Activated CD4-positive, alpha-beta T cell treated with anti-CD3 and anti-CD28 coated beads, Interleukin-2, Interleukin-4, amounts not matched to agents 100 ng/mL and 50 ng/mL, durations not matched to agents 16 hours and 8 hours (primary cell): Measurements from ENCODE around the gene TUNAR.

ENCODE experiments used
- DNase-seq: peaks from one replicate; pipeline ENCODE4 v3.0.0-alpha.2; 2020; ENCODE audit warnings: low spot score

TUNAR gene

GRCh38 chr14:95876761-95877538 is at the start of gene TUNAR:
TUNAR (plus strand) TSS chr14:95876832.
- DNase-seq: no peak

GRCh38 chr14:95828649-95829265 is 47.9 kb upstream of the TUNAR start:
- no peak for DNase-seq

GRCh38 chr14:95829321-95829720 is 47.3 kb upstream of the TUNAR start:
- no peak for DNase-seq

GRCh38 chr14:95830386-95830785 is 46.2 kb upstream of the TUNAR start:
- DNase-seq: no peak

- DNase-seq: no peak
Measured at GRCh38 chr14:95831041-95831440, 45.6 kb upstream of the TUNAR start.

GRCh38 chr14:95831468-95831867 is 45.2 kb upstream of the TUNAR start:
- no peak for DNase-seq

GRCh38 chr14:95832012-95832411 is 44.6 kb upstream of the TUNAR start:
- DNase-seq: no peak

- no peak for DNase-seq
Measured at GRCh38 chr14:95833429-95833828, 43.2 kb upstream of the TUNAR start.

- DNase-seq: no peak
Measured at GRCh38 chr14:95834496-95834895, 42.1 kb upstream of the TUNAR start.

- DNase-seq: peak; percentile 29
Measured at GRCh38 chr14:95835121-95835730, 41.4 kb upstream of the TUNAR start.

- DNase-seq: no peak
Measured at GRCh38 chr14:95838862-95839261, 37.8 kb upstream of the TUNAR start.

GRCh38 chr14:95840094-95840700 is 36.4 kb upstream of the TUNAR start:
- no peak for DNase-seq

GRCh38 chr14:95841668-95842067 is 35.0 kb upstream of the TUNAR start:
- DNase-seq: no peak

- DNase-seq: no peak
Measured at GRCh38 chr14:95849761-95850160, 26.9 kb upstream of the TUNAR start.

GRCh38 chr14:95850429-95850828 is 26.2 kb upstream of the TUNAR start:
- no peak for DNase-seq

GRCh38 chr14:95855606-95856005 is 21.0 kb upstream of the TUNAR start:
- no peak for DNase-seq

GRCh38 chr14:95857275-95857674 is 19.4 kb upstream of the TUNAR start:
- no peak for DNase-seq

- DNase-seq: no peak
Measured at GRCh38 chr14:95858893-95859292, 17.7 kb upstream of the TUNAR start.

- DNase-seq: no peak
Measured at GRCh38 chr14:95862243-95862642, 14.4 kb upstream of the TUNAR start.

- no peak for DNase-seq
Measured at GRCh38 chr14:95863295-95863694, 13.3 kb upstream of the TUNAR start.

- DNase-seq: no peak
Measured at GRCh38 chr14:95869776-95870175, 6.9 kb upstream of the TUNAR start.

- DNase-seq: no peak
Measured at GRCh38 chr14:95870772-95871171, 5.9 kb upstream of the TUNAR start.

- no peak for DNase-seq
Measured at GRCh38 chr14:95871531-95871930, 5.1 kb upstream of the TUNAR start.
